ENCODE results near the gene PPBP.

The PPBP gene

GRCh38 chr4:73948990-73949706 is 38.8 kb downstream of the PPBP start:
- no peaks in the 10 kb centered on the region for H3K27me3 ChIP-seq
- no peak overlapping the region for H3K4me3 ChIP-seq
- H3K4me2 ChIP-seq: peak overlapping the region in 2 of 11 experiments; percentile 47 to 59; a peak in 4 of 22 replicates
- peaks cover 0 to 52% (median 0%) of the 10 kb centered on the region in 10 experiments; a peak in 5 of 20 replicates for H3K4me1 ChIP-seq
- no peaks in the 10 kb centered on the region for H3K36me3 ChIP-seq
- H3K9ac ChIP-seq: no peak overlapping the region; a peak in 1 of 22 replicates
- H3K9me3 ChIP-seq (replicated peaks in 1 of 11): peaks cover 0 to 4% (median 1%) of the 10 kb centered on the region in 11 experiments; a peak in 8 of 22 replicates
- peak overlapping the region in 3 of 11 experiments; percentile 27 to 75 (median 57); a peak in 5 of 22 replicates for H3K27ac ChIP-seq
- no peaks in the 10 kb centered on the region for H4K20me1 ChIP-seq
- TF ChIP-seq Cebpa-rat (IDR thresholded peaks at IDR 0.05): no peak

DNA sequence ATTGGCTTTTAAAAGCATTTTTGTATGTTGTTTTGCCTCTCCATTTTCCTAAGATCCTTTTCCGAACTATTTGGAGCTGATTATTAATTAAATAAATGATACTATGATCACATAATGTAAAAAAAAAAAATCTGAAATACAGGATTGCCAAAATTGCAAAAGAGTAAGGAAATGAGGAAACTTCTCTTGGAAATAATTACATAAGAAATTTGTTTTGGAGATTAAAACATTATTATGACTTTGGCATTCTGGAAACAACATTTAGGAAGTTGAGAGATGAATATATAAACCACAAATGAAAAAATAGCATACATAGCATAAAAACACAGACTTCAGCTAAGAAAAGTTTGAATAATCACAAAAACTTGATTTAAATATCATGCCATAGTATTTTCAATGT is 39.7 kb downstream of the PPBP start:
- H4K20me1 ChIP-seq: no peaks in the 10 kb centered on the region
- peaks cover 0 to 7% (median 4%) of the 10 kb centered on the region in 11 experiments; a peak in 8 of 22 replicates for H3K9me3 ChIP-seq (replicated peaks in 1 of 11)
- no peak for TF ChIP-seq Cebpa-rat (IDR thresholded peaks at IDR 0.05)
- H3K4me2 ChIP-seq: peak overlapping the region in 2 of 11 experiments; percentile 47 to 59; a peak in 2 of 22 replicates
- no peak overlapping the region; a peak in 1 of 22 replicates for H3K9ac ChIP-seq
- peaks cover 0 to 45% (median 0%) of the 10 kb centered on the region in 10 experiments; a peak in 5 of 20 replicates for H3K4me1 ChIP-seq
- H3K36me3 ChIP-seq: no peaks in the 10 kb centered on the region
- H3K4me3 ChIP-seq: no peak overlapping the region
- peak overlapping the region in 3 of 11 experiments; percentile 27 to 75 (median 57); a peak in 5 of 22 replicates for H3K27ac ChIP-seq
- no peaks in the 10 kb centered on the region for H3K27me3 ChIP-seq

- no peak for TF ChIP-seq Cebpa-rat (IDR thresholded peaks at IDR 0.05)
- H3K4me2 ChIP-seq: peak overlapping the region in 1 of 11 experiments; percentile 16; a peak in 1 of 22 replicates
- H3K9ac ChIP-seq: no peak overlapping the region
- H3K27ac ChIP-seq: peak overlapping the region in 3 of 11 experiments; percentile 27 to 75 (median 57); a peak in 5 of 22 replicates
- no peaks in the 10 kb centered on the region for H4K20me1 ChIP-seq
- H3K4me3 ChIP-seq: no peak overlapping the region
- peaks cover 0 to 38% (median 0%) of the 10 kb centered on the region in 10 experiments; a peak in 5 of 20 replicates for H3K4me1 ChIP-seq
- H3K9me3 ChIP-seq (replicated peaks in 1 of 11): peaks cover 0 to 7% (median 4%) of the 10 kb centered on the region in 11 experiments; a peak in 8 of 22 replicates
- no peaks in the 10 kb centered on the region for H3K27me3 ChIP-seq
- H3K36me3 ChIP-seq: no peaks in the 10 kb centered on the region
Measured at GRCh38 chr4:73947239-73947985, 40.6 kb downstream of the PPBP start.

DNA sequence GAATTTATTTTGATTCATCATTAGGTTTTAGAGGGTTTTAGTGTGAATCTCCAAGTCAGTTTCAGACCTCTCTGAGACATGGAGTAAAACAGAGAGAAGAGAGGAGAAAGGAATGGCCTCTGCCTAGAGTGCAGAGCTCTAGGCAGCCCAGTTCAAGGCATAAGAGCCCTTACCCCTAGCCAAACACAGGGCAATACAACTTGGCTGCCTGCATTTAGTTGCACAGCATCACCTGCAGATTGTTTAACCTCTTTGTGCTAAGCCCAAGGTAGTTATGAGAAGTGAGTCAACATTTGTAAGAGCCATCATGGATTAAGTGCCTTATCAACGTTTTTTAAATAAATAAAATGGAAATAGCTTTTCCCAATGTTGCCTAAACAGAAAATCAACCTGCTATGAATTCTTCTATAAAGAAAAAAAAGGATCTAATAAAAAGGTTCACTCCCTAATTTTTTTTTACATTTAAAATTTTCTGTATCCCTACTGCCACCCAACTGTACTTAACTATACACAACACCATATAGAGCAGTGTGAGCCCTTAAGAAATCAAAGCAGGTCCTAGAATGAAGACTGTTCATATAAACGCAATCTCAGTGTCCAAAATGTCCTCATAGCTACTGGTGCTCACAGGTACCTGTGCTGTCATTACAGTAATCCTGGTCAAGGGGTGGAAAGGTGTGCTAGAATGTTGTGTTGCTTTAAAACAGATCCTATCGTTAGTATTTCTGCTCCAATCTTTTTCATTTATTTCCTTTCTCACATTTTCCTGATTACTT is 42.1 kb downstream of the PPBP start:
- Histone ChIP-seq H3K4me2 (no peak overlapping the region), H3K9me3 (replicated peaks in 1 of 11) (peaks cover 0 to 7% (median 4%) of the 10 kb centered on the region in 11 experiments; a peak in 8 of 22 replicates), H3K4me1 (peaks cover 0 to 42% (median 0%) of the 10 kb centered on the region in 10 experiments; a peak in 5 of 20 replicates), H3K9ac (no peak overlapping the region), H3K4me3 (no peak overlapping the region), H4K20me1 (no peaks in the 10 kb centered on the region), H3K27me3 (no peaks in the 10 kb centered on the region), H3K36me3 (no peaks in the 10 kb centered on the region), H3K27ac (no peak overlapping the region)
- TF ChIP-seq Cebpa-rat (IDR thresholded peaks at IDR 0.05): no peak

DNA sequence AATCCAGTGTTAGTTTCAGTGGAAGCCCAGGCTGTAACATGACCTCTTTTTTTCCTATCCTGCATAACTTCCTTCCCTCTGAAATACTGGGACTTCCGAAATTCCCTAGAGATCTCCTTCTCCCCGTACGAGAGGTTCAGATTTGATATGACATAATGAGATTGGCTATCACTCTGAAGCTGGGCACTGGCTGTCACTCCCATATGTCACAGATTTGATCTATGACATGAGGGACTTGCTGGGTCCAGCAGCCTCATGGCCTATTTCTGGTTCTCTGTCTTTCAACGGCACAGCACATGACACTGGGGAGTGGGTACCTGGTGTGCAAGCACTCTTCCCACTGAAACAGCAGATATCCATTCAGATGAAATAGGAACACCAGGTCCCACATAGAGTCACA is 42.9 kb downstream of the PPBP start:
- Histone ChIP-seq H4K20me1 (no peaks in the 10 kb centered on the region), H3K4me3 (no peak overlapping the region), H3K4me2 (no peak overlapping the region), H3K9me3 (replicated peaks in 1 of 11) (peaks cover 0 to 7% (median 4%) of the 10 kb centered on the region in 11 experiments; a peak in 8 of 22 replicates), H3K27me3 (no peaks in the 10 kb centered on the region), H3K27ac (no peak overlapping the region), H3K9ac (no peak overlapping the region), H3K4me1 (peaks cover 0 to 36% (median 0%) of the 10 kb centered on the region in 10 experiments; a peak in 5 of 20 replicates), H3K36me3 (no peaks in the 10 kb centered on the region)
- TF ChIP-seq Cebpa-rat (IDR thresholded peaks at IDR 0.05): no peak

- H3K4me3 ChIP-seq: no peak overlapping the region
- no peak for TF ChIP-seq Cebpa-rat (IDR thresholded peaks at IDR 0.05)
- H3K27me3 ChIP-seq: no peaks in the 10 kb centered on the region
- peaks cover 0 to 7% (median 4%) of the 10 kb centered on the region in 11 experiments; a peak in 8 of 22 replicates for H3K9me3 ChIP-seq (replicated peaks in 1 of 11)
- H3K27ac ChIP-seq: no peak overlapping the region
- no peak overlapping the region for H3K4me2 ChIP-seq
- no peak overlapping the region for H3K9ac ChIP-seq
- H3K36me3 ChIP-seq: no peaks in the 10 kb centered on the region
- no peaks in the 10 kb centered on the region for H4K20me1 ChIP-seq
- H3K4me1 ChIP-seq: peaks cover 0 to 27% (median 0%) of the 10 kb centered on the region in 10 experiments; a peak in 5 of 20 replicates
Measured at GRCh38 chr4:73944061-73944875, 43.7 kb downstream of the PPBP start.

- no peak for TF ChIP-seq Cebpa-rat (IDR thresholded peaks at IDR 0.05)
- Histone ChIP-seq H3K9me3 (replicated peaks in 1 of 11) (peaks cover 0 to 7% (median 4%) of the 10 kb centered on the region in 11 experiments; a peak in 8 of 22 replicates), H3K36me3 (no peaks in the 10 kb centered on the region), H3K9ac (no peak overlapping the region), H3K4me2 (no peak overlapping the region), H3K4me1 (peaks cover 0 to 20% (median 0%) of the 10 kb centered on the region in 10 experiments; a peak in 5 of 20 replicates), H3K27me3 (no peaks in the 10 kb centered on the region), H3K27ac (no peak overlapping the region), H3K4me3 (no peak overlapping the region), H4K20me1 (no peaks in the 10 kb centered on the region)
Measured at GRCh38 chr4:73943555-73943954, 44.4 kb downstream of the PPBP start.

DNA sequence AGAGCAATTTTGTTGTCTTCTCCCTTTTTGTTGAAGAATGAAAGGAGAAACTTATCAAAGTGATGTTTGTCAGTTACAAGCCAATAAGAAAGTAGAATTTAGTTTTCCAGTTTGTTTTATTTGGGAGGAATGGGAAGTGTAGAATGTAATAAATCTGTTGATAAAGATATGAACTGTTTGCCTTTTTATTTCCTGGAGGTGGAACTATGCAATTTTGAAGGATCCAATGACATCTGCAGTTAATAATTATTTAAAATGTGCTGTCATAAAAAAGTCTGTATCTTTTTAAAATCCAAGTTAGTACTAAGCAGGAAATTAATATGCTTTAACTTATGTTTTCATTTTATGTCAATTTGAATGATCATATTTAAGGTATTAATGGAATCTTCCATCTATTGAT is 51.0 kb downstream of the PPBP start:
- H3K27ac ChIP-seq: no peak overlapping the region

More for the DNA sequence above, 51.0 kb downstream of the PPBP start:
- H3K4me2 ChIP-seq: no peak overlapping the region
- no peak overlapping the region for H3K4me3 ChIP-seq
- H3K36me3 ChIP-seq: no peaks in the 10 kb centered on the region
- no peaks in the 10 kb centered on the region for H4K20me1 ChIP-seq
- H3K4me1 ChIP-seq: peaks cover 0 to 8% (median 0%) of the 10 kb centered on the region in 10 experiments; a peak in 3 of 20 replicates
- TF ChIP-seq Cebpa-rat (IDR thresholded peaks at IDR 0.05): no peak
- no peak overlapping the region for H3K9ac ChIP-seq
- H3K9me3 ChIP-seq (replicated peaks in 1 of 11): no peaks in the 10 kb centered on the region
- no peaks in the 10 kb centered on the region for H3K27me3 ChIP-seq

Data from BLaER1 treated with 17β-estradiol and CSF1 and Interleukin-3, amounts not matched to agents 10 nM and 100 nM (cell line).